NCI-H2227 treated with DMSO at 0.1 percent for 48 hours (cell line): ENCODE data around the gene CGB2.
"Not testable (repeated sequence)": the region's sequence is repeated elsewhere in the genome, so short reads cannot be mapped to it uniquely, and the experiment has no call there.

Experiments used
- DNase-seq: peaks from one replicate; lab custom pipeline; 2025; lab: John Stamatoyannopoulos, UW

The CGB2 gene

DNA sequence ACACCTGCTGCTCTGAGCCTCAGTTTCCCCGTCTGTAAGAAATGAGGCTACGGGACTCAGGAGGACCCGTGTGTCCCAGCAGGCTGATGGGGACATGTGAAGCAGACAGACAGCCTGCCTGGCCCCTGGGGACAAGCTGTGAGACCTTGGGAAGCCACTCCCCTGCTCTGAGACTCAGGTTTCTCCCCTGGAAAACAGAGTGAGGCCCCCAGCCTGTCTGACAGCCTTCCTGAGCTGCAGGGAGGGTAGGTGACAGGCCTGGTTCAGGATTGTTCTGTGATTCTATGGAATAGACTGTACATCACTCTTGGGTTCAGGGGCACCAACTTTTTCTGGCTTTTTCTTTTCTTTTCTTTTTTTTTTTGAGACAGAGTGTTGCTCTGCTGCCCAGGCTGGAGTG lies 35.9 kb downstream of the CGB2 start:
- DNase-seq, result no peak

- DNase-seq, result no peak
These were observed 37.3 kb downstream of the CGB2 start for GRCh38 chr19:49069026-49069425.

GRCh38 chr19:49070416-49070815 lies 38.7 kb downstream of the CGB2 start:
- no peak for DNase-seq

GRCh38 chr19:49071860-49072547 lies 40.3 kb downstream of the CGB2 start:
- no peak for DNase-seq

GRCh38 chr19:49073514-49074378 lies 42.1 kb downstream of the CGB2 start:
- DNase-seq, result no peak

DNA sequence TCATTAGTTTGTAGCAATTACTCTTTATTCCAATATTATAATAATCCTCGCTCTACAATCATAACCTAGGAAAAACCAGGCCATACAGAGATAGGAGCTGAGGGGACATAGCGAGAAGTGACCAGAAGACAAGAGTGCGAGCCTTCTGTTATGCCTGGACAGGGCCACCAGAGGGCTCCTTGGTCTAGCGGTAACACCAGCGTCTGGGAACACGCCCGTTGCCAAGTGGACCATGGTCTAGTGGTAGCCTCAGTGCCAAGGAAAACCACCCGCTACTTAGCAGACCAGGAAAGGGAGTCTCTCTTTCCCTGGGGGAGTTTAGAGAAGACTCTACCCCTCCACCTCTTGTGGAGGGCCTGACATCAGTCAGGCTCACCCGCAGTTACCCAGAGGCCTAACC lies 43.2 kb downstream of the CGB2 start:
- DNase-seq, result not testable (repeated sequence)

DNA sequence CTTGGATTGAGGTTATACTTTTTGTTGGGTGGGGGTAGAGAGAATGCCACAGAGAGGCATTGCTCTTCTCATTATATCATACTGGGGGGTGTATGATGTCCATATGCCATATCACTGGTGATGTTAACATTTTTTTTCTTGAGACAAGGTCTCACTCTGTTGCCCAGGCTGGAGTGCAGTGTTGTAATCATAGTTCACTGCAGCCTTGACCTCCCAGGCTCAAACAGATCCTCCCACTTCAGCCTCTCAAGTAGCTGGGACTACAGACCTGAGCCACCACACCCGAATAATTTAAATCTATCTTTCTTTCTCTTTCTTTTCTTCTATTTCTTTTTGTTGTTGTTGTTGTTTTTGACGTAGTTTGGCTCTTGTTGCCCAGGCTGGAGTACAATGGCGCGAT lies 48.7 kb downstream of the CGB2 start:
- no peak for DNase-seq

DNA sequence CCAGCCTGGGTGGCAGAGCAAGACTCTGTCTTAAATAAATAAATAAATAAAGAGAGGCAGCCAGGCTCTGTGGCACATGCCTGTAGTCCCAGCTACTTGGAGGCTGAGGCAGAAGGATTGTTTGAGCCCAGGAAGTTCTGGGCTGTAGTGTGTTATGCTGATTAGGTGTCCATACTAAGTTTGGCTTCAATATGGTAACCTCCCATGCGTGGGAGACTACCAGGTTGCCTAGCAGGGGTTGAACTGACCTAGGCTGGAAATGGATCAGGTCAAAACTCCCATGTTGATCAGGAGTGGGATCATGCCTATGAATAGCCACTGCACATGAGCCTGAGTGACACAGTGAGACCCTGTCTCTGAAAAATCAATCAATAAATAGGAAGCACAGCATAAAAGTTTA lies 49.6 kb downstream of the CGB2 start:
- DNase-seq, result no peak
